Erythroblast (primary cell): ENCODE results near the gene TOP3B.

Source experiments
- GATA1 ChIP-seq: IDR thresholded peaks from 2 replicates; pipeline ENCODE4 v1.6.1; 2011; ENCODE audit warnings: low read depth, mild to moderate bottlenecking, control low read depth, low read length, moderate library complexity
- POLR2A ChIP-seq: IDR thresholded peaks from 2 replicates; pipeline ENCODE4 v1.6.1; 2011; ENCODE audit warnings: mild to moderate bottlenecking, low read length

- no peak for TF ChIP-seq POLR2A
- TF ChIP-seq GATA1, result no peak
Measured at GRCh38 chr22:21958360-21959273, 24.0 kb downstream of the TOP3B start.
